Suprapubic skin (tissue), 4 donors: ENCODE measurements around the gene DNAJB14.

Experiments
- CTCF ChIP-seq, 2 donors: fragments of 200-600 bp in 1 of 2; fragments of 450-650 bp in 1 of 2; sonication (generic) in 1 of 2; IDR thresholded peaks; one replicate each; pipeline ENCODE4 v1.5.1; 2016 to 2019; ENCODE audit warnings: antibody characterized with exemption in 2 of 2, mild to moderate bottlenecking in 1 of 2, moderate library complexity in 1 of 2
- POLR2A ChIP-seq, 2 donors: fragments of 450-650 bp; IDR thresholded peaks; one replicate each; pipeline ENCODE4 v1.6.1; 2017; ENCODE audit warnings: antibody characterized with exemption in 2 of 2, mild to moderate bottlenecking in 2 of 2, moderate library complexity in 2 of 2
- POLR2AphosphoS5 ChIP-seq, 3 donors: sonication (generic); formaldehyde crosslinking; IDR thresholded peaks; one replicate each; pipeline ENCODE4 v1.6.1; 2017; ENCODE audit warnings: antibody characterized with exemption in 3 of 3

- no peak for TF ChIP-seq CTCF (IDR thresholded peaks at IDR 0.05)
- TF ChIP-seq POLR2A (IDR thresholded peaks at IDR 0.05), result no peak
- TF ChIP-seq POLR2AphosphoS5 (IDR thresholded peaks at IDR 0.05), result no peak
Observed at GRCh38 chr4:99863804-99864203, 82.6 kb downstream of the DNAJB14 start.
